ENCODE data around the gene SNAI3. TPM values are rescaled to one million over a fixed set of nuclear protein-coding genes. Genes with fewer than 3 reads are reported as not detected.

Gene SNAI3
- polyA plus RNA-seq, 1 donor from 2014 or later = not detected

GRCh38 chr16:88735616-88736015, 49.3 kb upstream of the SNAI3 start:
- no peaks in the 10 kb centered on the region for H3K79me2 ChIP-seq (replicated peaks; ENCODE audit: insufficient read depth, low read length)
- H3K9ac ChIP-seq (ENCODE audit: low read length) = no peak overlapping the region
- no peak overlapping the region for H3K4me3 ChIP-seq (ENCODE audit: low read length)
- no peak overlapping the region for H2AFZ ChIP-seq (ENCODE audit: low read depth, low read length)
- no peaks in the 10 kb centered on the region for H3K9me2 ChIP-seq (ENCODE audit: insufficient read depth, low read length)
- no peaks in the 10 kb centered on the region for H3F3A ChIP-seq (ENCODE audit: insufficient read depth, low read length, poor library complexity, severe bottlenecking)
- no peaks in the 10 kb centered on the region for H3K9me3 ChIP-seq (ENCODE audit: low read length)
- H4K20me1 ChIP-seq (ENCODE audit: insufficient read depth) = no peaks in the 10 kb centered on the region
- no peaks in the 10 kb centered on the region for H3K27me3 ChIP-seq (ENCODE audit: insufficient read depth, low read depth, low read length)
- no peaks in the 10 kb centered on the region for H3K36me3 ChIP-seq (ENCODE audit: insufficient read depth, low read length)
- H3K4me2 ChIP-seq (ENCODE audit: low read length) = no peak overlapping the region
- H3K27ac ChIP-seq (ENCODE audit: low read length) = no peak overlapping the region
- TF ChIP-seq RAD21 (conservative IDR thresholded peaks at IDR 0.05) = no peak
- no peak for TF ChIP-seq EZH2 (IDR thresholded peaks at IDR 0.05; ENCODE audit: borderline replicate concordance, insufficient read depth, low read length, poor library complexity, severe bottlenecking)
- TF ChIP-seq POLR2AphosphoS5 (IDR thresholded peaks at IDR 0.05) = no peak
- TF ChIP-seq REST (IDR thresholded peaks at IDR 0.05; ENCODE audit: borderline replicate concordance) = no peak
- TF ChIP-seq SMC3 (conservative IDR thresholded peaks at IDR 0.05; ENCODE audit: poor library complexity) = no peak
- TF ChIP-seq EP300 (conservative IDR thresholded peaks at IDR 0.05; ENCODE audit: poor library complexity, severe bottlenecking) = no peak

DNA sequence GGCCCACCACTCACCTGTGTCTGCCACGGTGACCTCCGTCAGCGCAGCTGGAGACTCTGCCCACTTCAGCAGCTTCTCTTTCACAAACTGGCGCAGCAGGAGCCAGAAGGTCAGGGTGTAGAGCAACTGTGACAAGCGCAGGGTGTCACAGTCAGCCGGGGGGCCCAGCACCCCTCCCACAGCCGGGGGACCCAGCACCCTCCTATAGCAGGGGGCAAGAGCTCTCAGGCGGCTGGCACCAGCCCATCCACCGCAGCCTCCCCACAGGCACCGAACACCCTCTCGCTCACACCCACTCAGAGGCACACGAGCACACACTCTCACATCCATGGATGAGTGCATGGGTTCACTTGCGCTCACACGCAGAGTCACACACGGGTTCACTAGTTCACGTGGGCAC, 48.8 kb upstream of the SNAI3 start:
- TF ChIP-seq EZH2 (IDR thresholded peaks at IDR 0.05; ENCODE audit: borderline replicate concordance, insufficient read depth, low read length, poor library complexity, severe bottlenecking) (no peak), POLR2AphosphoS5 (IDR thresholded peaks at IDR 0.05) (no peak), EP300 (conservative IDR thresholded peaks at IDR 0.05; ENCODE audit: poor library complexity, severe bottlenecking) (no peak), CTCF (IDR thresholded peaks at IDR 0.05; ENCODE audit: poor library complexity, severe bottlenecking) (no peak), REST (IDR thresholded peaks at IDR 0.05; ENCODE audit: borderline replicate concordance) (no peak), RAD21 (conservative IDR thresholded peaks at IDR 0.05) (no peak), TAF1 (IDR thresholded peaks at IDR 0.05; ENCODE audit: low read depth) (no peak)
- Histone ChIP-seq H3K27me3 (ENCODE audit: insufficient read depth, low read depth, low read length) (no peaks in the 10 kb centered on the region), H3K9me2 (ENCODE audit: insufficient read depth, low read length) (no peaks in the 10 kb centered on the region), H2AFZ (ENCODE audit: low read depth, low read length) (no peak overlapping the region), H4K20me1 (ENCODE audit: insufficient read depth) (no peaks in the 10 kb centered on the region), H3K79me2 (replicated peaks; ENCODE audit: insufficient read depth, low read length) (no peaks in the 10 kb centered on the region), H3K9me3 (ENCODE audit: low read length) (no peaks in the 10 kb centered on the region), H3K4me2 (ENCODE audit: low read length) (no peak overlapping the region), H3F3A (ENCODE audit: insufficient read depth, low read length, poor library complexity, severe bottlenecking) (no peaks in the 10 kb centered on the region), H3K9ac (ENCODE audit: low read length) (no peak overlapping the region), H3K27ac (ENCODE audit: low read length) (no peak overlapping the region), H3K36me3 (ENCODE audit: insufficient read depth, low read length) (no peaks in the 10 kb centered on the region), H3K4me3 (ENCODE audit: low read length) (no peak overlapping the region)
